HepG2 (cell line): ENCODE data around the gene ULK4. TPM values are rescaled to one million over a fixed set of nuclear protein-coding genes. Genes with fewer than 3 reads are reported as not detected.

Experiments used
- HDAC1 ChIP-seq: sonication (generic); formaldehyde crosslinking; IDR thresholded peaks from 2 replicates; pipeline ENCODE4 v1.5.1; 2020; ENCODE audit warnings: mild to moderate bottlenecking, missing genetic modification reagents
- HNRNPL ChIP-seq: fragments of 200-400 bp; formaldehyde crosslinking; IDR thresholded peaks from 2 replicates; pipeline ENCODE4 v1.6.1; 2017; ENCODE audit warnings: mild to moderate bottlenecking, low read depth, low read length
- JUND ChIP-seq: sonication (generic); formaldehyde crosslinking; IDR thresholded peaks from 2 replicates; pipeline ENCODE4 v1.8.0; 2022; ENCODE audit warnings: mild to moderate bottlenecking, missing genetic modification reagents
- KAT7 ChIP-seq: IDR thresholded peaks from 2 replicates; pipeline ENCODE4 v1.6.1; 2018; ENCODE audit warnings: borderline replicate concordance, missing compliant biosample characterization
- KLF13 ChIP-seq: sonication (generic); formaldehyde crosslinking; IDR thresholded peaks from 2 replicates; pipeline ENCODE4 v1.4.0; 2020; ENCODE audit warnings: mild to moderate bottlenecking, missing genetic modification reagents
- KLF15 ChIP-seq: sonication (generic); formaldehyde crosslinking; IDR thresholded peaks from 2 replicates; pipeline ENCODE4 v1.8.1; 2023; ENCODE audit warnings: borderline replicate concordance, mild to moderate bottlenecking, inconsistent platforms, missing genetic modification reagents, mixed read lengths
- NFE2L1 ChIP-seq: sonication (generic); formaldehyde crosslinking; IDR thresholded peaks from 2 replicates; pipeline ENCODE4 v1.4.0; 2020; ENCODE audit warnings: missing genetic modification reagents, mild to moderate bottlenecking, borderline replicate concordance
- PHF21A ChIP-seq: sonication (generic); formaldehyde crosslinking; IDR thresholded peaks from 2 replicates; pipeline ENCODE4 v1.5.0; 2020; ENCODE audit warnings: mild to moderate bottlenecking, missing genetic modification reagents
- PITX1 ChIP-seq: sonication (generic); formaldehyde crosslinking; IDR thresholded peaks from 2 replicates; pipeline ENCODE4 v1.5.1; 2020; ENCODE audit warnings: mild to moderate bottlenecking, missing genetic modification reagents
- SMARCE1 ChIP-seq: fragments of 450-650 bp; IDR thresholded peaks from 2 replicates; pipeline ENCODE4 v1.6.1; 2017; ENCODE audit warnings: borderline replicate concordance
- ZNF17 ChIP-seq: sonication (generic); formaldehyde crosslinking; IDR thresholded peaks from 2 replicates; pipeline ENCODE4 v1.5.0; 2020; ENCODE audit warnings: mild to moderate bottlenecking, missing genetic modification reagents
- ZNF337 ChIP-seq: sonication (generic); formaldehyde crosslinking; IDR thresholded peaks from 2 replicates; pipeline ENCODE4 v1.5.1; 2020; ENCODE audit warnings: missing genetic modification reagents, low read depth, mild to moderate bottlenecking, borderline replicate concordance
- ZNF430 ChIP-seq: sonication (generic); formaldehyde crosslinking; IDR thresholded peaks from 2 replicates; pipeline ENCODE4 v1.9.0; 2021; ENCODE audit warnings: mild to moderate bottlenecking, missing genetic modification reagents
- ZNF562 ChIP-seq: sonication (generic); formaldehyde crosslinking; IDR thresholded peaks from 2 replicates; pipeline ENCODE4 v1.8.0; 2022; ENCODE audit warnings: missing genetic modification reagents, borderline replicate concordance
- ZNF563 ChIP-seq: sonication (generic); formaldehyde crosslinking; IDR thresholded peaks from 2 replicates; pipeline ENCODE4 v1.8.0; 2022; ENCODE audit warnings: mild to moderate bottlenecking, moderate library complexity, missing genetic modification reagents
- ZNF572 ChIP-seq: sonication (generic); formaldehyde crosslinking; IDR thresholded peaks from 2 replicates; pipeline ENCODE4 v1.5.1; 2020; ENCODE audit warnings: mild to moderate bottlenecking, missing genetic modification reagents
- ZNF614 ChIP-seq: IDR thresholded peaks from 2 replicates; pipeline ENCODE4 v1.6.1; 2018; ENCODE audit warnings: missing biosample characterization, missing genetic modification reagents, inconsistent platforms, borderline replicate concordance
- ZNF704 ChIP-seq: sonication (generic); formaldehyde crosslinking; IDR thresholded peaks from 2 replicates; pipeline ENCODE4 v1.8.1; 2023; ENCODE audit warnings: mild to moderate bottlenecking, inconsistent platforms, moderate library complexity, missing genetic modification reagents, borderline replicate concordance
- ZSCAN29 ChIP-seq: sonication (generic); formaldehyde crosslinking; conservative IDR thresholded peaks from 2 replicates; pipeline ENCODE4 v1.4.0; 2020; ENCODE audit warnings: mild to moderate bottlenecking, missing genetic modification reagents
- polyA plus RNA-seq, 8 experiments: library from polyadenylated mRNA; depleted of rRNA in 3 of 8; stranded (reverse) in 7 of 8; unstranded in 1 of 8; fragments of >200 nt; fragmentation: Illumina TruSeq in 4 of 8; extraction: Trizol in 4 of 8; gene quantifications; 2 replicates each; pipeline versions ENCODE4 v1.2.1 to v1.2.3, GENCODE V29; 2011 to 2016; ENCODE audit warnings: low read depth in 4 of 8, missing spikeins in 1 of 8, mixed read lengths in 1 of 8; ENCODE audit not compliant: insufficient read depth in 1 of 8
- total RNA-seq, 5 experiments: library from RNA; depleted of rRNA; stranded (reverse); fragments of >200 nt; fragmentation: Illumina TruSeq; extraction: Trizol; gene quantifications; 2 replicates each; pipeline ENCODE4 v1.2.3, GENCODE V29; 2016; ENCODE audit warnings: low read depth in 1 of 5
- TF ChIP-seq, protein P1 (sequence below): sonication (generic); formaldehyde crosslinking; IDR thresholded peaks from 2 replicates; pipeline ENCODE4 v1.5.0; 2020; ENCODE audit warnings: missing genetic modification reagents, mild to moderate bottlenecking, borderline replicate concordance
- TF ChIP-seq, protein P2 (sequence below): sonication (generic); formaldehyde crosslinking; IDR thresholded peaks from 2 replicates; pipeline ENCODE4 v1.8.0; 2022; ENCODE audit warnings: mild to moderate bottlenecking, missing genetic modification reagents, moderate library complexity
- TF ChIP-seq, protein P3 (sequence below): sonication (generic); formaldehyde crosslinking; IDR thresholded peaks from 2 replicates; pipeline ENCODE4 v1.5.0; 2020; ENCODE audit warnings: mild to moderate bottlenecking, missing genetic modification reagents, borderline replicate concordance

ULK4 gene
- total and polyA plus RNA-seq, 2 of the 13 experiments (the other 11 are each of a cell fraction or from before 2014, with no cell fraction given): 6.7 to 11.8 TPM

- TF ChIP-seq ZNF704 (CRISPR knock-in tag) (no peak), KLF15 (CRISPR knock-in tag) (no peak), HDAC1 (CRISPR knock-in tag) (peak; percentile 62; the same call in 1 of the 2 replicates), PHF21A (CRISPR knock-in tag) (peak; percentile 58; the same call in 1 of the 2 replicates), NFE2L1 (CRISPR knock-in tag) (no peak), ZNF562 (no peak), JUND (no peak), ZNF563 (CRISPR knock-in tag) (no peak), ZNF337 (CRISPR knock-in tag) (no peak), KAT7 (CRISPR knock-in tag) (peak; percentile 75; the same call in 1 of the 2 replicates), ZNF17 (CRISPR knock-in tag) (no peak), KLF13 (CRISPR knock-in tag) (no peak), PITX1 (peak; percentile 68), ZNF430 (no peak), ZSCAN29 (CRISPR knock-in tag) (no peak), ZNF614 (CRISPR knock-in tag) (peak; percentile 38; the same call in 1 of the 2 replicates), HNRNPL (peak; percentile 71; the same call in 1 of the 2 replicates), SMARCE1 (no peak), ZNF572 (CRISPR knock-in tag) (no peak)
- TF ChIP-seq, protein P1, sequence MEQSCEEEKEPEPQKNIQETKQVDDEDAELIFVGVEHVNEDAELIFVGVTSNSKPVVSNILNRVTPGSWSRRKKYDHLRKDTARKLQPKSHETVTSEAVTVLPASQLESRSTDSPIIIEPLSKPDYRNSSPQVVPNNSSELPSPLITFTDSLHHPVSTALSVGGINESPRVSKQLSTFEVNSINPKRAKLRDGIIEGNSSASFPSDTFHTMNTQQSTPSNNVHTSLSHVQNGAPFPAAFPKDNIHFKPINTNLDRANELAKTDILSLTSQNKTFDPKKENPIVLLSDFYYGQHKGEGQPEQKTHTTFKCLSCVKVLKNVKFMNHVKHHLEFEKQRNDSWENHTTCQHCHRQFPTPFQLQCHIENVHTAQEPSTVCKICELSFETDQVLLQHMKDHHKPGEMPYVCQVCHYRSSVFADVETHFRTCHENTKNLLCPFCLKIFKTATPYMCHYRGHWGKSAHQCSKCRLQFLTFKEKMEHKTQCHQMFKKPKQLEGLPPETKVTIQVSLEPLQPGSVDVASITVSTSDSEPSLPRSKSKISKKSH (CRISPR knock-in tag): peak; percentile 44; the same call in 1 of the 2 replicates
- TF ChIP-seq, protein P2, sequence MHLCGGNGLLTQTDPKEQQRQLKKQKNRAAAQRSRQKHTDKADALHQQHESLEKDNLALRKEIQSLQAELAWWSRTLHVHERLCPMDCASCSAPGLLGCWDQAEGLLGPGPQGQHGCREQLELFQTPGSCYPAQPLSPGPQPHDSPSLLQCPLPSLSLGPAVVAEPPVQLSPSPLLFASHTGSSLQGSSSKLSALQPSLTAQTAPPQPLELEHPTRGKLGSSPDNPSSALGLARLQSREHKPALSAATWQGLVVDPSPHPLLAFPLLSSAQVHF (CRISPR knock-in tag): 0 out of 2 replicates have a peak, but pooled peaks have one; percentile 32
- TF ChIP-seq, protein P3, sequence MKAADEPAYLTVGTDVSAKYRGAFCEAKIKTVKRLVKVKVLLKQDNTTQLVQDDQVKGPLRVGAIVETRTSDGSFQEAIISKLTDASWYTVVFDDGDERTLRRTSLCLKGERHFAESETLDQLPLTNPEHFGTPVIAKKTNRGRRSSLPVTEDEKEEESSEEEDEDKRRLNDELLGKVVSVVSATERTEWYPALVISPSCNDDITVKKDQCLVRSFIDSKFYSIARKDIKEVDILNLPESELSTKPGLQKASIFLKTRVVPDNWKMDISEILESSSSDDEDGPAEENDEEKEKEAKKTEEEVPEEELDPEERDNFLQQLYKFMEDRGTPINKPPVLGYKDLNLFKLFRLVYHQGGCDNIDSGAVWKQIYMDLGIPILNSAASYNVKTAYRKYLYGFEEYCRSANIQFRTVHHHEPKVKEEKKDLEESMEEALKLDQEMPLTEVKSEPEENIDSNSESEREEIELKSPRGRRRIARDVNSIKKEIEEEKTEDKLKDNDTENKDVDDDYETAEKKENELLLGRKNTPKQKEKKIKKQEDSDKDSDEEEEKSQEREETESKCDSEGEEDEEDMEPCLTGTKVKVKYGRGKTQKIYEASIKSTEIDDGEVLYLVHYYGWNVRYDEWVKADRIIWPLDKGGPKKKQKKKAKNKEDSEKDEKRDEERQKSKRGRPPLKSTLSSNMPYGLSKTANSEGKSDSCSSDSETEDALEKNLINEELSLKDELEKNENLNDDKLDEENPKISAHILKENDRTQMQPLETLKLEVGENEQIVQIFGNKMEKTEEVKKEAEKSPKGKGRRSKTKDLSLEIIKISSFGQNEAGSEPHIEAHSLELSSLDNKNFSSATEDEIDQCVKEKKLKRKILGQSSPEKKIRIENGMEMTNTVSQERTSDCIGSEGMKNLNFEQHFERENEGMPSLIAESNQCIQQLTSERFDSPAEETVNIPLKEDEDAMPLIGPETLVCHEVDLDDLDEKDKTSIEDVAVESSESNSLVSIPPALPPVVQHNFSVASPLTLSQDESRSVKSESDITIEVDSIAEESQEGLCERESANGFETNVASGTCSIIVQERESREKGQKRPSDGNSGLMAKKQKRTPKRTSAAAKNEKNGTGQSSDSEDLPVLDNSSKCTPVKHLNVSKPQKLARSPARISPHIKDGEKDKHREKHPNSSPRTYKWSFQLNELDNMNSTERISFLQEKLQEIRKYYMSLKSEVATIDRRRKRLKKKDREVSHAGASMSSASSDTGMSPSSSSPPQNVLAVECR (CRISPR knock-in tag): peak; percentile 45; the same call in 1 of the 2 replicates
These were observed 684.0 kb downstream of the ULK4 start (continued) for GRCh38 chr3:41277790-41278465.
